Transverse colon (tissue), 4 donors: ENCODE results near the gene ANO4. TPM values are rescaled to one million over a fixed set of nuclear protein-coding genes. Genes with fewer than 3 reads are reported as not detected.

Experiments used
- DNase-seq: peaks from one replicate; pipeline ENCODE4 v3.0.0-alpha.2; 2019
- H3K27ac ChIP-seq, 4 donors: fragments of 200-600 bp; sonication (generic); 2 replicates each; pipeline ENCODE4 v1.5.1; 2016 to 2018; ENCODE audit warnings: inconsistent platforms in 4 of 4
- H3K27me3 ChIP-seq: fragments of 200-600 bp; sonication (generic); 2 replicates; pipeline ENCODE4 v1.5.1; 2017; ENCODE audit warnings: inconsistent platforms
- H3K36me3 ChIP-seq, 4 donors: fragments of 200-600 bp; sonication (generic); 2 replicates each; pipeline ENCODE4 v1.5.1; 2017 to 2019; ENCODE audit warnings: inconsistent platforms in 4 of 4
- H3K4me1 ChIP-seq, 4 donors: fragments of 200-600 bp; sonication (generic); 2 replicates each; pipeline ENCODE4 v1.5.1; 2017 to 2020; ENCODE audit warnings: inconsistent platforms in 4 of 4
- H3K4me3 ChIP-seq, 4 donors: fragments of 200-600 bp; sonication (generic); 1 replicate in 1 of 4; 2 replicates in 3 of 4; pipeline versions ENCODE4 v1.5.1 to v1.6.1; 2017 to 2019; ENCODE audit warnings: inconsistent platforms in 4 of 4
- H3K9me3 ChIP-seq, 2 donors: fragments of 200-600 bp; sonication (generic); 2 replicates each; pipeline ENCODE4 v1.5.1; 2017 to 2019; ENCODE audit warnings: inconsistent platforms in 2 of 2
- CTCF ChIP-seq, 5 experiments: fragments of 200-600 bp in 3 of 5; fragments of 450-650 bp in 2 of 5; sonication (generic) in 3 of 5; IDR thresholded peaks; 1 replicate in 2 of 5; 2 replicates in 3 of 5; pipeline ENCODE4 v1.5.1; 2016 to 2017; ENCODE audit warnings: antibody characterized with exemption in 5 of 5, inconsistent platforms in 3 of 5, mild to moderate bottlenecking in 2 of 5, moderate library complexity in 1 of 5
- EP300 ChIP-seq: sonication (generic); formaldehyde crosslinking; IDR thresholded peaks from one replicate; pipeline ENCODE4 v1.6.1; 2017; ENCODE audit warnings: antibody characterized with exemption, low read depth
- POLR2A ChIP-seq: fragments of 450-650 bp; IDR thresholded peaks from one replicate; pipeline ENCODE4 v1.6.1; 2016; ENCODE audit warnings: antibody characterized with exemption, mild to moderate bottlenecking, moderate library complexity
- POLR2AphosphoS5 ChIP-seq, 3 donors: sonication (generic); formaldehyde crosslinking; IDR thresholded peaks; one replicate each; pipeline ENCODE4 v1.6.1; 2016; ENCODE audit warnings: antibody characterized with exemption in 3 of 3
- WGBS, 2 donors: methylation state at CpG; one replicate each; pipeline ENCODE4 v1.1.5; 2018; ENCODE audit warnings: low coverage in 1 of 2; 5-methylcytosine and 5-hydroxymethylcytosine counted together
- in situ Hi-C, 4 donors: fragments of 200-750 bp; cut with MboI; loops; one replicate each; pipeline versions ENCODE4 v1.15.0 to v1.15.1; 2017; ENCODE audit warnings: low sequenced_read_pairs in 3 of 4, low pct_ligation_motif_present in 1 of 4, low pct_unique_long_range_greater_than_20kb in 1 of 4
- intact Hi-C: fragments of 100-400 bp; cut with DNase I; formaldehyde crosslinking; loops from one replicate; pipeline ENCODE4 v1.15.1; 2023; ENCODE audit warnings: low total_unique reads
- total RNA-seq, 4 donors: library from RNA; depleted of rRNA; stranded (reverse); fragments of >200 nt; gene quantifications; one replicate each; pipeline ENCODE4 v1.1.0, GENCODE V29; 2016

ANO4 gene
- total RNA-seq, 4 donors from 2014 or later, result 0.14 TPM; not detected in 3

GRCh38 chr12:101044512-101045059 is 250.0 kb downstream of the ANO4 start:
- TF ChIP-seq POLR2AphosphoS5 (IDR thresholded peaks at IDR 0.05), result no peak
- TF ChIP-seq CTCF (IDR thresholded peaks at IDR 0.05), result no peak
- no peak for TF ChIP-seq EP300
- no peak for TF ChIP-seq POLR2A
- no peaks in the 10 kb centered on the region for H3K27me3 ChIP-seq
- no peak overlapping the region for H3K27ac ChIP-seq
- WGBS, 2 donors, result 58 to 68% methylated on average over 2 of the region's 2 CpGs
- H3K4me1 ChIP-seq, result no peaks in the 10 kb centered on the region
- no peak for DNase-seq
- H3K36me3 ChIP-seq, result no peaks in the 10 kb centered on the region
- H3K9me3 ChIP-seq, result no peaks in the 10 kb centered on the region
- intact Hi-C loops, result no loop called here
- in situ Hi-C loops, result no loop called here
- H3K4me3 ChIP-seq, result no peak overlapping the region

GRCh38 chr12:101045486-101046464 is 251.2 kb downstream of the ANO4 start:
- DNase-seq, result no peak
- in situ Hi-C loops (no loop called here), intact Hi-C loops (no loop called here)
- Histone ChIP-seq H3K27ac (no peak overlapping the region), H3K36me3 (no peaks in the 10 kb centered on the region), H3K9me3 (no peaks in the 10 kb centered on the region), H3K4me3 (no peak overlapping the region), H3K4me1 (no peaks in the 10 kb centered on the region), H3K27me3 (no peaks in the 10 kb centered on the region)
- no peak for TF ChIP-seq POLR2AphosphoS5 (IDR thresholded peaks at IDR 0.05)
- no peak for TF ChIP-seq POLR2A
- no peak for TF ChIP-seq CTCF (IDR thresholded peaks at IDR 0.05)
- no peak for TF ChIP-seq EP300
- WGBS, 2 donors, result 55 to 65% methylated on average over 6 to 7 of the region's 7 CpGs

GRCh38 chr12:101047652-101048051 is 253.1 kb downstream of the ANO4 start:
- peaks cover 0 to 13% (median 6%) of the 10 kb centered on the region in 4 donors for H3K4me1 ChIP-seq
- in situ Hi-C loops (no loop called here), intact Hi-C loops (no loop called here)
- no peak overlapping the region for H3K27ac ChIP-seq
- TF ChIP-seq CTCF (IDR thresholded peaks at IDR 0.05), result no peak
- no peak for TF ChIP-seq POLR2AphosphoS5 (IDR thresholded peaks at IDR 0.05)
- no peak for DNase-seq
- WGBS, 2 donors, result 58 to 74% methylated on average over 1 of the region's 1 CpG
- H3K27me3 ChIP-seq, result no peaks in the 10 kb centered on the region
- no peaks in the 10 kb centered on the region for H3K9me3 ChIP-seq
- H3K36me3 ChIP-seq, result no peaks in the 10 kb centered on the region
- no peak overlapping the region for H3K4me3 ChIP-seq

GRCh38 chr12:101050631-101051030 is 256.1 kb downstream of the ANO4 start:
- Histone ChIP-seq H3K4me3 (no peak overlapping the region), H3K4me1 (peaks cover 0 to 18% (median 7%) of the 10 kb centered on the region in 4 donors), H3K27me3 (no peaks in the 10 kb centered on the region), H3K9me3 (no peaks in the 10 kb centered on the region), H3K27ac (no peak overlapping the region), H3K36me3 (no peaks in the 10 kb centered on the region)
- TF ChIP-seq EP300 (no peak), POLR2A (no peak), POLR2AphosphoS5 (IDR thresholded peaks at IDR 0.05) (no peak), CTCF (IDR thresholded peaks at IDR 0.05) (no peak)
- intact Hi-C loops (no loop called here), in situ Hi-C loops (no loop called here)
- no peak for DNase-seq
- WGBS, 2 donors, result 0% methylated on average over 1 of the region's 1 CpG
